Right lobe of liver (tissue), 6 donors: ENCODE data around the gene OAS1. TPM values are rescaled to one million over a fixed set of nuclear protein-coding genes. Genes with fewer than 3 reads are reported as not detected.
"Not testable (repeated sequence)": the region's sequence is repeated elsewhere in the genome, so short reads cannot be mapped to it uniquely, and the experiment has no call there.

Source experiments
- ATAC-seq, 4 donors: fragments of 200-7000 bp; cut with Tn5 transposase; one replicate each; pipeline ENCODE4 v1.9.1; 2020; ENCODE audit warnings: mild to moderate bottlenecking in 4 of 4, moderate library complexity in 4 of 4
- DNase-seq, 3 donors: peaks; one replicate each; pipeline ENCODE4 v3.0.0-alpha.2; 2020
- H3K27ac ChIP-seq, 3 donors: fragments of 200-600 bp; one replicate each; pipeline ENCODE4 v1.8.0; 2022
- H3K27me3 ChIP-seq, 2 donors: fragments of 200-600 bp; one replicate each; pipeline ENCODE4 v1.8.0; 2022
- H3K36me3 ChIP-seq, 4 donors: fragments of 200-600 bp; sonication (generic) in 1 of 4; one replicate each; pipeline versions ENCODE4 v1.5.1 to v1.8.0; 2017 to 2022; ENCODE audit warnings: control low read depth in 1 of 4
- H3K4me1 ChIP-seq, 4 donors: fragments of 200-600 bp; sonication (generic) in 1 of 4; one replicate each; pipeline versions ENCODE4 v1.5.1 to v1.8.0; 2017 to 2022; ENCODE audit warnings: control low read depth in 1 of 4
- H3K4me3 ChIP-seq, 3 donors: fragments of 200-600 bp; one replicate each; pipeline ENCODE4 v1.8.0; 2022
- H3K9me3 ChIP-seq, 4 donors: fragments of 200-600 bp; sonication (generic) in 1 of 4; one replicate each; pipeline versions ENCODE4 v1.5.1 to v1.8.0; 2017 to 2022; ENCODE audit warnings: control low read depth in 1 of 4
- POLR2A ChIP-seq: fragments of 450-650 bp; IDR thresholded peaks from one replicate; pipeline ENCODE4 v1.6.1; 2017; ENCODE audit warnings: antibody characterized with exemption, mild to moderate bottlenecking
- WGBS: methylation state at CpG from one replicate; pipeline ENCODE4 v1.1.6; 2018; ENCODE audit warnings: low coverage, low lambda C conversion rate; ENCODE audit not compliant: insufficient coverage; ENCODE audit errors: missing lambda C conversion rate; 5-methylcytosine and 5-hydroxymethylcytosine counted together
- intact Hi-C, 2 donors: fragments of 100-400 bp; cut with DNase I; formaldehyde crosslinking; loops; one replicate each; pipeline versions ENCODE4 v1.11.2 to v1.14.1; 2022
- total RNA-seq, 6 experiments: library from RNA; depleted of rRNA in 2 of 6; stranded (reverse); fragments of >200 nt in 2 of 6; fragmentation: NEBNext Ultra II Directional in 3 of 6; extraction: Animal tissue kit (Norgen Biotek cat#: 25700) in 3 of 6; gene quantifications; one replicate each; pipeline versions ENCODE4 v1.1.0 to v1.2.4, GENCODE V29; 2016 to 2023
- TF ChIP-seq, protein P1 (sequence below), 4 donors: fragments of 200-600 bp in 3 of 4; fragments of 450-650 bp in 1 of 4; IDR thresholded peaks; one replicate each; pipeline versions ENCODE4 v1.5.1 to v1.8.0; 2016 to 2022; ENCODE audit warnings: antibody characterized with exemption in 4 of 4, mild to moderate bottlenecking in 2 of 4
- donor health status: DM: no; HTN: yes; CAD: no.
- donor health status: DM: no; HTN: no; CAD: no.
- donor health status: DM: no; HTN: no; CAD: no.
- donor health status: DM: no; HTN: yes; CAD: no.
- donor health status: DM: no; HTN: yes; CAD: no.

The OAS1 gene
- total RNA-seq, 6 experiments from 2014 or later: 19.2 to 23.0 (median 22.5) TPM

DNA sequence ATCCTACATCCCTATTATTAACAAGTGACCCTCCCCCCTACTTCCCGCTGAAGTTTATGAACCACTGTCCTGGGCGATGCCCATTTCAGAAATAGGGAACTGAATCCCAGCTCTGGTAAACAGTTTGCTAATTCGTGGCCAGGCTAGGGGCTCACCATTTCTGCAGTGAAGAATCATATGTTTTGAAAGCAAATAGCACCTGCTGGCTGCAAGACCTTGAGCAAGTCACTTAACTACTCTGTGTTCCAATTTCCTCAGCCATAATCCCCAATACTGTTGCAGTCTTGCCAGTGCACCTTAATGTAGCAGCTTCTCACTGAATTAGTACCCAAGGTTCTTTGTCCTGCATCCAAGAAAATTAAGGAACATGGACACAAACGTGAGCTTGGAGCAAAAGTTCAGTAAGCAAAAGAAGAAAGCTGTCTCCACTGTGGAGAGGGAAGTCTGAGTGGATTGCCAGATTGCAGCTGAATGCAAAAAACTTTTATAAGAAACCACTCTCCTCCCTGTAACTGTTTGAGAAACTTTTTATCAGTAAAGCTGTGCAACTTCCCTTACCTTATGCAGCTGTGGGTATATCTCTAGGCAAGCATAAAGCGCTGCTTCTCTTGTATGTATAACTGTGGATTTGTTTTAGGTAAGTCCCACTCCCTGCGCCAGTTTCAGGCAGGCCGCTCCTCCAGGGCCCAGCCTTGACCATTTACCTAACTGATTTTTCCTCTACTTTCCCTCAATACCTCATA, 824 bp downstream of the OAS1 start:
- Histone ChIP-seq H3K27ac (peak overlapping the region; percentile 54 to 88 (median 83)), H3K4me1 (peaks cover 0 to 31% (median 16%) of the 10 kb centered on the region in 4 donors), H3K4me3 (peak overlapping the region; percentile 35 to 59 (median 54)), H3K27me3 (no peaks in the 10 kb centered on the region), H3K36me3 (peaks cover 0 to 7% (median 1%) of the 10 kb centered on the region in 4 donors), H3K9me3 (no peaks in the 10 kb centered on the region)
- no peak for DNase-seq
- intact Hi-C loops: no loop called here
- no peak for TF ChIP-seq POLR2A
- TF ChIP-seq, protein P1, sequence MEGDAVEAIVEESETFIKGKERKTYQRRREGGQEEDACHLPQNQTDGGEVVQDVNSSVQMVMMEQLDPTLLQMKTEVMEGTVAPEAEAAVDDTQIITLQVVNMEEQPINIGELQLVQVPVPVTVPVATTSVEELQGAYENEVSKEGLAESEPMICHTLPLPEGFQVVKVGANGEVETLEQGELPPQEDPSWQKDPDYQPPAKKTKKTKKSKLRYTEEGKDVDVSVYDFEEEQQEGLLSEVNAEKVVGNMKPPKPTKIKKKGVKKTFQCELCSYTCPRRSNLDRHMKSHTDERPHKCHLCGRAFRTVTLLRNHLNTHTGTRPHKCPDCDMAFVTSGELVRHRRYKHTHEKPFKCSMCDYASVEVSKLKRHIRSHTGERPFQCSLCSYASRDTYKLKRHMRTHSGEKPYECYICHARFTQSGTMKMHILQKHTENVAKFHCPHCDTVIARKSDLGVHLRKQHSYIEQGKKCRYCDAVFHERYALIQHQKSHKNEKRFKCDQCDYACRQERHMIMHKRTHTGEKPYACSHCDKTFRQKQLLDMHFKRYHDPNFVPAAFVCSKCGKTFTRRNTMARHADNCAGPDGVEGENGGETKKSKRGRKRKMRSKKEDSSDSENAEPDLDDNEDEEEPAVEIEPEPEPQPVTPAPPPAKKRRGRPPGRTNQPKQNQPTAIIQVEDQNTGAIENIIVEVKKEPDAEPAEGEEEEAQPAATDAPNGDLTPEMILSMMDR (IDR thresholded peaks at IDR 0.05): no peak
- peak; percentile 31 to 52 (median 38) for ATAC-seq
- 19% methylated on average over 7 of the region's 7 CpGs for WGBS

- WGBS: 15% methylated on average over 7 of the region's 12 CpGs
- H3K4me1 ChIP-seq: peaks cover 0 to 31% (median 16%) of the 10 kb centered on the region in 4 donors
- no peak for DNase-seq
- H3K4me3 ChIP-seq: peak overlapping the region in 2 of 3 donors; percentile 54 to 59
- peaks cover 0 to 7% (median 1%) of the 10 kb centered on the region in 4 donors for H3K36me3 ChIP-seq
- peak overlapping the region in 1 of 3 donors; percentile 2 for H3K27ac ChIP-seq
- intact Hi-C loops: no loop called here
- no peaks in the 10 kb centered on the region for H3K9me3 ChIP-seq
- peak in 3 of 4 donors; percentile 33 to 56 (median 46) for ATAC-seq
- no peaks in the 10 kb centered on the region for H3K27me3 ChIP-seq
- TF ChIP-seq POLR2A: no peak
- TF ChIP-seq, protein P1 (IDR thresholded peaks at IDR 0.05): no peak
Measured at GRCh38 chr12:112908548-112908947, 1.8 kb downstream of the OAS1 start.

- DNase-seq: no peak
- 100% methylated on average over 4 of the region's 4 CpGs for WGBS
- ATAC-seq: no peak
Measured at GRCh38 chr12:112909693-112910092, 2.9 kb downstream of the OAS1 start.

GRCh38 chr12:112913038-112913688, 6.4 kb downstream of the OAS1 start:
- Histone ChIP-seq H3K36me3 (peaks cover 0 to 24% (median 6%) of the 10 kb centered on the region in 4 donors), H3K9me3 (no peaks in the 10 kb centered on the region), H3K4me3 (no peak overlapping the region), H3K4me1 (peaks cover 0 to 18% (median 7%) of the 10 kb centered on the region in 4 donors), H3K27me3 (no peaks in the 10 kb centered on the region), H3K27ac (no peak overlapping the region)
- DNase-seq (no peak), ATAC-seq (no peak)
- intact Hi-C loops: no loop called here
- WGBS: 100% methylated on average over 1 of the region's 1 CpG
- TF ChIP-seq POLR2A: no peak
- TF ChIP-seq, protein P1 (IDR thresholded peaks at IDR 0.05): no peak

More at GRCh38 chr12:112909693-112910092, 2.9 kb downstream of the OAS1 start:
- H3K4me3 ChIP-seq: no peak overlapping the region
- H3K27me3 ChIP-seq: no peaks in the 10 kb centered on the region
- H3K27ac ChIP-seq: no peak overlapping the region
- intact Hi-C loops: no loop called here
- H3K36me3 ChIP-seq: peaks cover 0 to 7% (median 1%) of the 10 kb centered on the region in 4 donors
- no peak for TF ChIP-seq POLR2A
- TF ChIP-seq, protein P1 (IDR thresholded peaks at IDR 0.05): no peak
- H3K4me1 ChIP-seq: peaks cover 0 to 31% (median 16%) of the 10 kb centered on the region in 4 donors
- no peaks in the 10 kb centered on the region for H3K9me3 ChIP-seq

GRCh38 chr12:112913888-112914287, 7.1 kb downstream of the OAS1 start:
- H3K9me3 ChIP-seq, DNase-seq, ATAC-seq, intact Hi-C loops, H3K4me3 ChIP-seq, H3K27me3 ChIP-seq, H3K27ac ChIP-seq: not testable (repeated sequence)
- peaks cover 0 to 32% (median 10%) of the 10 kb centered on the region in 4 donors for H3K36me3 ChIP-seq
- WGBS: 100% methylated on average over 1 of the region's 2 CpGs
- H3K4me1 ChIP-seq: peaks cover 0 to 11% (median 3%) of the 10 kb centered on the region in 4 donors
